Activated T-cell treated with anti-CD3 and anti-CD28 coated beads for 4 hours (primary cell): Measurements from ENCODE around the gene PPP1CC.
"Not testable (repeated sequence)": the region's sequence is repeated elsewhere in the genome, so short reads cannot be mapped to it uniquely, and the experiment has no call there.

ENCODE experiments used
- DNase-seq: peaks from one replicate; pipeline ENCODE4 v3.0.0-alpha.2; 2020

Gene PPP1CC

DNA sequence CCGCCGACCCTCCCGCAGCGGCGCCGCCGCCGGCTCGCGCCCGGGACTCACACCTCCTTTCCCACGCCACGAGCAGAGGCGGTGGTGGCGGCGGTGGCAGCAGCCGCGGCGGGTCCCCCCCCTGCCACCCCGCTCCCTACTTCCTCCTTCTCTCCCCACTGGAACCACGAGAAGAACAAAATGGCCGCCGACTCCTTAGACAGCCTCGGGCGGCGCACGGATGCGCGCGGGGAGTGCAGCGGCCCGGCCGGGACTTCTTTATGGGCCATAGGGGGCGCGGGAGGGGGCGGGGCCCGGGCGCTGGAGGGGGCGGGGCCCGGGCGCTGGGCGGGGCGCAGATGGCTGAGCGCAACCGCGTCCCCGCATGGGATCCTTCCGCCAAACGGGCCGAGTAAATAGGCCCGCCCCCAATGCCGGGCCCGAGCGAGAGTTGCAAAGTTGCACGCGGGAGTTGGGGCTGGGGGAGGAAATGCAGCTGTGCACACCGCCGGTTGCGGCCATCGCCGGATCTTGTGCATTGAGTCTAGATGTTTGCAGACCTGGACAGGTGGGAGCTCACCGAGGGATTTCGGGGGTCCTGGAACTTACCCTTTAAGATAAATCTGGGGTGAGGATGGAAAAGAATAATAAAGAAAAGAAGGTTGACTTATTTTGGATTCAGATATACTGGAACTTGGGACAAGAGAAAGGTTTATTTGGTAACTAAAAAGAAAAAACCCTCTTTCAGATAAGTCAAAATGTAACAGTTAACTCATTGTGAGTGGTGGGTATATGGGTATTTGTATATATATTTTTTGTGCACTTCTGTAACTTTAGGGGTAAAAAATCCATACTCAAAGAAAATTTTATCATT is at the start of gene PPP1CC:
PPP1CC (minus strand) TSS at position 174 of the 853 bp plus-strand sequence. CDS start 184 bp downstream, outside the sequence.
- peak; percentile 86 for DNase-seq

DNA sequence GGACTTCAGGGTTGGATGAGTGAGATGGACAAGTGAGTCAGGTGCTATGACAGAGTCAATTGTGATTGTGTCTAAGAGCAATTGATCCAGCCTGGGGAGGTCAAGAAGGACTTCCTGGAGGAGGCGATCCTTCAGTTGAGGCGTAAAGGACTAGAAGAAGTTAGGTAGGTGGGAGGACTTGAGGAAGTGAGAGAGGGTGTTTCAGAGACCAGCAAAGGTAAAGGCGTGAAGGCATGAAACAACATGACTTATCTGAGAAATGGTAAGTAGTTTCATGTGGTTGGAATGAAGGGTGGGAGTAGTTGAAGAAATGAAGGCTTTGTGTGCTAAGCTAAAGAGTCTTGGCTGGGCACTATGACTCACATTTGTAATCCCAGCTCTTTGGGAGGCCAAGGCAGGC is 48.9 kb upstream of the PPP1CC start:
- no peak for DNase-seq

DNA sequence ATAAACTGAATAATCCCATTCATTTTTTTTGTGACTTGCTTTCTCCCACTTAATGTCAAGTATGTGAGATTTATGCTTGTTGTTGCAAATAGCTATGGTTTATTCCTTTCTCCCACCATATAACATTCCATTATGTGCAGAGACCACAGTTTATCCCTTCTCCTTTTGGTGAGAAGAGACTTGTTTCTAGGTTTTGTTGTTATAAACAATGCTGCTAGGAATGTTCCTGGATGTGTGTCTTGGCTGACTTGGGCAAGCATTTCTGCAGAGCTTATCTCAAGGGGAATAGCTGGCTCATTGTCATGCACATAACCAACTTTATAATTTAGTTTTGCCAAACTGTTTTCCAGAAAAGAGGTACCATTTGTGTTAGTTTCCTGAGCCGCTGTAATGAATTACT is 47.6 kb upstream of the PPP1CC start:
- no peak for DNase-seq

DNA sequence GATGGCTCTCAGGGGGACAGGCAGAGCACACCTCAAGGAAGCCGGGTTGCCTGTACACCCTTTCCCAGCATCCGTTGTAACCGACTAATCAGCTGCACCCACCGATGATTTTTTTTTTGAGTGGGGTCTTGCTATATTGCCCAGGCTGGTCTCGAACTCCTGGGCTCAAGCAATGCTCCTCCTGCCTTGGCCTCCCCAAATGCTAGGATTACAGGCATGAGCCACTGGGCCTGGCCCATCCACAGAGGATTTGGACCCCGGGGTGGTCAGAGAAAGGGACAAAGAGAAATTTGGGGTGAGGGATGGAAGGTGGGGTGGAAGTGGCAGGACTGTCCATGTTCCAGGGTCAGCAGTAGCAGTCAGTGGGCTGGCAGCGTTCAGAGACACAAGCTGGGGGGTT is 43.3 kb upstream of the PPP1CC start:
- no peak for DNase-seq

DNA sequence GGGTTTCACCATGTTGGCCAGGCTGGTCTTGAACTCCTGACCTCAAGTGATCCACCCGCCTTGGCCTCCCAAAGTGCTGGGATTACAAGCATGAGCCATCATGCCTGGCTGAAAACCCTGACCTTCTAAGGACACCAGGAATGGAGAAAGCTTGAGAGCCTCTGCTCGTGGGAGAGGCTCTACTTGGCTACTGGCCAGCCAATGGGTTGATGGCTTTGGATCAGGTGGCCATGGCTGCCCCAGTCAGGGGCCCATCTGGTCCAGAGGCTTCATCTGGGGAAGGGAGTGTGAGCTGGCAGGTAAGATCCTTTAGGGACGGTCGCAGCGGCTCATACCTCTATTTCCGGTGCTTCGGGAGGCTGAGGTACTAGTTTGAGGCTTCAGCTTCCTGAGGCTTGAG is 42.5 kb upstream of the PPP1CC start:
- DNase-seq, result no peak

DNA sequence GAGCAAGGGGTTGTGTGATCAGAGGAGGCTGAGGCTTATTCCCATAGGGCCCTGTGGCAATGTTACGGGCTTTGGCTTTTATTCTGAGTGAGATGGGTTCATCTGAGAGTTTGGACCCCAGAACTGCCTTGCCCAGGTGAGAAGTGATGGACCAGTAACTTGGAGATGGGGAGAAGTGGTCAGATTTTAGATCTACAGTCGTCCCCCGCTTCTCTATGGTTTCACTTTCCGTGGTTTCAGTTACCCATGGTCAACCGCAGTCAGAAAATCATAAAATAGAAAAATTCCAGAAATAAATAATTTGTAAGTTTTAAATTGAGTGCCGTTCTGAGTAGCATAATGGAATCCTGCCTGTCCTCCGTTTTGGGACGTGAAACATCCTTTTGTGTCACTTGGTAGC is 40.2 kb upstream of the PPP1CC start:
- DNase-seq, result no peak

DNA sequence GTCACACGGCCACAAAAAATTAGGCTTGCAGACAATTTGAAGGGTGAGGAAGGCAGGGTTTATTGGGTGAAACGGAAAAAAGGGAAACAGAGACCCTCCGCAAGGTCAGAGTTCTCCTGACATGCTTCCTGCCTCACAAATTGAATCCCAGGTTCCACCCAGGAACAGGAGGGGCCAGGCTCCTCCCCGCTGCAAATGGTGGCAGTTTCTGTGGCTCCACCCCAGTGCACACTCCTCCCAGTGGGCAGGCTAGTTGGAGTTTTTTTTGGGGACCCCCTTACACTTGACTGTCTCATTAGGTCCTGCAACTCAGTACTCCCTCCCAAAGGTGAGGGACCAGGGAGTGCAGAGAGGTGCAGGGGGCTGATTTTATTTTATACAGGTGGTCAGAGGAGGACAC is 39.4 kb upstream of the PPP1CC start:
- DNase-seq, result no peak

DNA sequence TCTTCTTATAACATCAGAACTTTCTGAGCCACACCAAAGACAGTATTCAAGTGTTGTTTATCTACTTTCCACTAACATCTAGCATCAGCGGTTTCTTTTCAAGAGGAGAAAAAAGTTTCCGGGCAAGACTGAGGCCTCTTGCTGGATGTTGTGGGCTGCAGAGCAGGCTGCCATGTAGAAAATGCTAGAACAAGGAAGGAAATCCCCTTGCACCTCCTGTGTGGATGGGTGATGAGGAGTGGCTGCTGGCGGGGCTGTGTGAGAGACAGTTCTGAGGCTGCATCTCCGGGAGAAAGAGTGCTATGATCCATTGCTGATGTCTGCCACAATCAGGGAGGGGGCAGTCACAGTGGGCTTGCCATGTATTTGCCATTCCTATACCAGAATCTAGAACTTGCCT is 37.8 kb upstream of the PPP1CC start:
- DNase-seq, result peak; percentile 5

DNA sequence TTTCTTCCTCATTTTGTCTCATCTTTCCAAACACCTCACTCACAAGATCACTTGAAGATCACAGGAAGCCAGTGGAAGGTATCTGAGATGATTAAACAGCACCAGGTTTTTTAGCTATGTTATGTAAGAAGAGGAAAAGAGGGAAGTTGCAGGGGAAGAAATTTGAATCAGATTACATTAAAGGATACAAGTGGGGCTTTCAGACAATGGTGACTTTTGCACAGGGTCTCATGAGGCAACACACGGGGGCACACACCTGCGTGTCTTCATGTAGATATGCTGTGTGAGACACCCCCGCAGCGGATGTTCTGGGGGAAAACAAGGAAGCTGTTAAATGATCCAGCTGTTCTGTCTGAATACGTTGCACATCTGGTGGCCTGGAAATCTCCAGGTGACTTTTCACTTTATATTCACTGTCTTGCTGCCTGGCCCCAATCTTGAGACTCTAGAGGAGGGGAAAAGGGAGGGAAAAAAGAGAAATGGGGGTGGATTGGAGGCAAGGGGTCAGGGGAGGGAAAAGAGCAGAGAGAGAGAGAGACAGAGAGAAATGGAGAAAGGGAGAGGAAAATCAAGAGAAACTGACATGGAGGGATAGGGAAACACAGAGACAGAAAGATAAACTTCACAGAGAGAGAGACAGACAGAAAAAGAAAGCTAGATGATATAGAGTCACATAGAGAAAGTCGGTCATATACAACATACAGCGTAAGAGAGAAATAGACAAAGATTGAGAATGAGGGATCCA is 36.3 kb upstream of the PPP1CC start:
- DNase-seq, result no peak

DNA sequence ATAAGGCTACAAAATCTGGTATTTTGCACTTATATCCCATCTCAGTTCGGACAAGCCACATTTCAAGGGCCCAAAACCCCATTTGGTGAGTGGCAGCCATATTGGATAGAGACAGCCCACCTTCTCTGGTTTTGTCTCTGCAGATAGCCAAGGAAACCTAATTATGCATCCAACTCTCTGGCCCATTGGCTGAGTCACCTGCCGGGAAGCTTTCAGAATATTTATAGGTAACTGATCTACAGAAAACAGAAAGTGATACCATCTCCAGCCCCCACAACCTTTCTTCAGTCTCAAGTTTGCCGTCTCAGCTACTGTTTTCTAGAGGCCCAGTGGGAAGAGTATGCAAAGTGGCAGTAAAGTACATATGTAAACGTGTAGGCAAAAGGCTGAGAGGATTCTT is 33.7 kb upstream of the PPP1CC start:
- peak; percentile 43 for DNase-seq

DNA sequence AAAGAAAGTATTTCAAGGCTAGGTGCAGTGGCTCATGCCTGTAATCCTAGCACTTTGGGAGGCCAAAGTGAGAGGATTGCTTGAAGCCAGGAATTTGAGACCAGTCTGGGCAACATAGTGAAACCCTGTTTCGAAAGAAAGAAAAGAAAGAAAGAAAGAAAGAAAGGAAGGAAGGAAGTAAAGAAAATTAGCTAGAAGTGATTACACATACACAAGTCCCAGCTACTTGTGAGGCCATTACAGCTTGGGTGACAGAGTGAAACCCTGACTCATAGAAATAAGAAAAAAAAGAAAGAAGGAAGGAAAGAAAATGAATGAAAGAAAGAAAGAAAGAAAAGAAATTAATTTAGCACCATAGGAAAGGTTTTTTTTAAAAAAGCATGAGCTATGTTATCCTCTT is 33.3 kb upstream of the PPP1CC start:
- no peak for DNase-seq

DNA sequence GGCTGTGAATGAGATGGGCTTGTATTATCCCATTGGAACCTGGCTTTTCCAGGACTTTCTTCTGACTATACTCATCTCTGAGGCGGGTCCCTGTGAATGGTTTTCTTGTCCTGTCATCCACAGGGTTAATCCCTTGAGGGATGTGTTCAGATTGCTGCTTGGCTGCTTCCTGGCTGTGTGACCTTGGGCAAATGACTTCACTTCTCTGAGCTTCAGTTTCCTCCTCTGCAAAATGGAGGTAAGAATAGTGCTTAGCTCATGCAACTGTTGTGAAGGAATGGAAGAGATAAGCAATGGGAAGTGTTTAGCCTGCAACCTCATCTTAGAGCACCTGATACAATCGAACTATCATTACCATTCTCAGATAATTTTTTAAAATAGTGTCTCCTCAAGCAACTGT is 32.1 kb upstream of the PPP1CC start:
- no peak for DNase-seq

DNA sequence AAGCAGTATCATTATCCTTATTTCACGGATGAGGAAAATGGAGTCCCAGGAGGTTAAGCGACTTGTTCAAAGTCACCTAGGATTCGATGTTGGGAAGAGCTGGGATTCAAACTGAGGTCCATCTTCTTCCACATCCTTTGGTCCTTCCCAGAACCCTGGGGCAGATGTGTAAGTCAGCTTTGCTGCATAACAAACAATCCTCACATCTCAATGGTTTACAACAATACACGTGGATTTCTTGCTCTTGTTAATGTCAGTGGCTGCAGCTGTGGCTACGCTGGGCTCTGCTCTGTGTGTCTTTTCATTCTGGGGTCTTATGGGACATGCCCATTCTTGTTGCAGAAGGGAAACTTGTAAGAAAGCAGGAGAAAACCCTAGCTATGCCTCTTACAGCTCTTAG is 26.3 kb upstream of the PPP1CC start:
- DNase-seq, result no peak

DNA sequence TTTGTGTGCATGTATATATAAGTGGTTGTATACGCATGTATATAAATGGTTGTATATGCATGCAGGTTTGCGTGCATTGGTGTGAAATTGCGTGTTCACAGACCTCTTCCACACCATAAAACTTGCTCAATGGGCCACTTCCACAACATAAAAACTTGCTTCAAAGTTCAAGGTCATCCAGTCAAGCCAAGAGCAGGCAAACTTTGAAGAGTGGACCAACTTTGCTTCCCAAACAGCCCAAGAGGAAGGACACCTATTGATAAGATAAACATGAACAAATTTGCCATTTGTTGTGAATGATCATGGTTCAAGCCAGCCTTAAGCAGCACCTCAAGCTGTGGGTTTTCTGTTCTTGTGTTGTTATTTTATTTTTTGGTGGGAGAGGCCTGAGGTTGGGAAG is 25.2 kb upstream of the PPP1CC start:
- DNase-seq, result no peak

DNA sequence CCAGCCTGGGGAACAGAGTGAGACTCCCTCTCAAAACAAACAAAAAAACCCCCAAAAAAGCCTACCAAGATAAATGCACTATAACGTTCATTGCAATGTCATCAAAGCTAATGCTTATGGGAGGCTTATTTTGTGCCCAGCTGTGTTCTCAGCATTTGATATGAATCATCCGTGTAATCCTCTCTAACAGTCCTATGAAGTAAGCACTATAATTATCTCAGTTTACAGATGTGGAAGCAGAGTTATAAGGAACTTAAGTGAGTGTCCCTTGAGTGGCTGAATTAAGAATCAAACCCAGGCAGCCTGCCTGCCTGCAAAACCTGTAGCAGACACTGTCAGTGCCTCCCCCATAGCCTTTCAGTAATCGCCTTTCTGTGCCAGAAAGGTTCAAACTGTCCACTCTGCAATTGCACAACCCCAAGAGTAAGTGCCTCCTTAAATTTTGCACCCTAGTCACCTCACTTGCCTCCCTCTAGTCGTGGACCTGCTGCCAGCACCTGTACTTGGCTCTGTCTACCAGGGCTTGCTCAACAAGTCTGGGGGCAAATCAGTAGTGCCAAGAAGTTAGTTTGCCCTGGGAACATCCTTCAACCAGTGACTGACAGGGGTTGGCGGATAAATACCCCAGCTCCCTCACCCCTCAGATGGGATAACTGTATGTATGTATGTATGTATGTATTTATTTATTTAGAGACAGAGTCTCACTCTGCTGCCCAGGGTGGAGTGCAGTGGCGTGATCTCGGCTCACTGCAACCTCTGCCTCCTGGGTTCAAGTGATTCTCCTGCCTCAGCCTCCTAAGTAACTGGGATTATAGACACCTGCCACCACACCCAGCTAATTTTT is 23.8 kb upstream of the PPP1CC start:
- no peak for DNase-seq

DNA sequence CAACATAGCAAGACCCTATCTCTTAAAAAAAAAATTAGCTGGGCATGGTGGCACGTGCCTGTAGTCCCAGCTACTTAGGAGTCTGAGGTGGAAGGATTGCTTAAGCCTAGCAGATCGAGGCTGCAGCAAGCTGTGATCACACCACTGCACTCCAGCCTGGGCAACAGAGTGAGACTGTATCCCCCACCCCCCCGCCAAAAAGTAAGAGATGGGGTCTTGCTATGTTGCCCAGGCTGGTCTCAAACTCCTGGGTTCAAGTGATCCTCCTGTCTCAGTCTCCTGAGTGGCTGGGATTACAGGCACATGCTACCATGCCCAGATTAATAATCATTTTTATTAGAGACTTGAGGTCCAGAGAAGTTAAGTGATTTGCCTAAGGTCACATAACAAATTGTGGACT is 22.9 kb upstream of the PPP1CC start:
- not testable (repeated sequence) for DNase-seq

DNA sequence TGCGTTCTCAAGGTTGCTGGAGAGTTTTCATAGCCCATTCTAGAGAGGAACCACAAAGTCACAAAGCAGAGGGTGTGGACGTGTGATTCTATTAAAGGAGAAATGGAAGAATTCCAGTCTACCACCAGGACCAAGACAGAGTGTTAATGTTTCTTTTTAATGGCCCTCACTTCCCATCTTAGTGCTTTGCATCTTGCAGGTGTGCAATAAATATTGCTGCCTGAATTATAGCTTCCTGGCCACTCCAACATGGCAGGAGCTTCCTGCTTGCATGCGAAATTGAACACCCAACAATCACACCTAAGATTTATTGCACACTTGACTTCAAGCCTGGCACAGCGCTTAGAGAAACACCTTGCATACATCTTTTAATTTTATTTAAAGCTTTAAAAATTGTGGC is 22.4 kb upstream of the PPP1CC start:
- no peak for DNase-seq

DNA sequence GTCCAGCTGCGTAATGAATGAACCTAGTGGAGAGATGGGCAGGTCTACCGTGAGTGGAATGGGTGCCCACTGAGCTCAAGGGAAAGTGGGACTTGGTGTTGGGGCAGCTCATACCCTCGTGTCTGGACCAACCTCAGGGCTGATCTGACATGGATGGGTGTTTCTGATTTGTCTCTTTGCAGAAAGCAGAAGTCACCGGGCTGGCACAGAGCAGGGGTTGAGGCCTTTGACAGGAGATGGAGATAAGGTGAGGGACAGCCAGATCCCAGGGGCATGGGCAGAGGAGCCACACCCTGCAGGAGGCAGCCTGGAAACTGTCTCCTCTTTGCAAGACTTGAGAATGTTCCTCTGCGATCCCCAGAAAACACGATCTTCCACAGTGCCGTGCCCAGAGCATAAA is 20.9 kb upstream of the PPP1CC start:
- DNase-seq, result no peak

DNA sequence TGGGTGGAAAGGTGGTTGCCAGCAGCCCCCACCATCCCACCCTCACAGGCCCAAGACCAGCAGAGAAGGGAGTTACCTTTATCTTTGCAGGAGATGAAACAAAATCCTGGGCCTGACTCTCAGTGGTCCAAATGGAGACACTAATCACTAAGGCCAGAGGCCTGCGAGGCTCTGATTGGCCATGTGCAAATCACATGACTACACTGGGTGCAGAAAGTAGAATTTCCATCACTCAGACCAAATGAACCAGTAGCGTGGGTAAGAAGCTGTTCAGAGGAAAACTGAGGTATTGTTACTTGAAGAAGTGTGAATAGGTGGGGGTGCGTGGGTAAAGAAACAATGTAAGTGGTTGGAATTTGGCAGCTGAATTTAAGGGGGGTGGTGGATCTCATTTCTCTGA is 20.2 kb upstream of the PPP1CC start:
- no peak for DNase-seq

DNA sequence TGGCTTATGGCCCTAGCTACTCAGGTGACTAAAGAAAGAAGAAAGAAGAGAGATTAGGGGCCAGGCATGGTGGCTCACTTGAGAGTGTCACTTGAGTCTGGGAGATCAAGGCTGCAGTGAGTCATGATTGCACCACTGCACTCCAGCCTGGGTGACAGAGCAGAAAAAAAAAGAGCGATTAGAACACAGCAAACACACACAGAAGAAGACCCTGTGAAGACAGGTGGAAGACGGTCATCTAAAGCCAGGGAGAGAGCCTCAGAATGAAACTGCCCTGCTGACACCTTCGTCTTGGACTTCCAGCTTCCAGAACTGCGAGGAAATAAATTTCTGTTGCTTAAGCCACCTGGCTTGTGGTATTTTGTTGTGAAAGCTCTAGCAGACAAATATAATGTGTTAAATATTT is 17.5 kb upstream of the PPP1CC start:
- no peak for DNase-seq

DNA sequence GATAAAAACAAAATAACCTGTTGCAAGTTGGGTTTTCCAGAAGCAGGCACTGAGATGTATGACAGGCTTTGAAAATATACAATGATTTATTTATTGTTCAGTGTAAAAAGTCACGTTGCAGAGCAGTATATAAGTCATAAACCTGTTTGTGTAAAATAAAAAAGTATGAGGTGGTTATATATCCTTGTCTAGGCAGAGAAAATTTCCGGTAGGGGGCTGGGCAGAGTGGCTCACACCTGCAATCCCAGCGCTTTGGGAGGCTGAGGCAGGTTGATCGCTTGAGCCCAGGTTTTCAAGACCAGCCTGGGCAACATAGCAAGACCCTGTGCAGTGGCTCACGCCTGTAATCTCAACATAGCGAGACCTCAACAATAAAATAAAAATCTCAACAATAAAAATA is 16.2 kb upstream of the PPP1CC start:
- DNase-seq, result no peak

DNA sequence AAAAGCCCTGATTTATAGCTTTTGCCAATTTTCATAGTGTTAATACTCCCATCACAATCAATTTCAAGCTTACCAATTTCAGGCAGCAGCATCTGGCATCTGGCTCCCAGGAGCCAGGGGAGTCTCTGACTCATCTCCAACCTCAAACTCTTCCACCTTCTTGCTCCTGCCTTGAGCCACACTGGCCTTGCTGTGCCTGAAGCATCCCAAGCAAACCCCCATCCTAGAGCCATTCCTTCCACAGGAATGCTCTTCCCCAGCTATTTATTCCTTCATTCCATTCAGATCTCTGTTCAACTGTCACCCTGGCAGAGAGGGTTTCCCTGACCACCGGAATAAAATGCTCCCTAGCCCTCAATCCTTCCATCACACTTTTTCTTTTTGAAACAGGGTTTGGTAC is 13.9 kb upstream of the PPP1CC start:
- DNase-seq, result no peak

DNA sequence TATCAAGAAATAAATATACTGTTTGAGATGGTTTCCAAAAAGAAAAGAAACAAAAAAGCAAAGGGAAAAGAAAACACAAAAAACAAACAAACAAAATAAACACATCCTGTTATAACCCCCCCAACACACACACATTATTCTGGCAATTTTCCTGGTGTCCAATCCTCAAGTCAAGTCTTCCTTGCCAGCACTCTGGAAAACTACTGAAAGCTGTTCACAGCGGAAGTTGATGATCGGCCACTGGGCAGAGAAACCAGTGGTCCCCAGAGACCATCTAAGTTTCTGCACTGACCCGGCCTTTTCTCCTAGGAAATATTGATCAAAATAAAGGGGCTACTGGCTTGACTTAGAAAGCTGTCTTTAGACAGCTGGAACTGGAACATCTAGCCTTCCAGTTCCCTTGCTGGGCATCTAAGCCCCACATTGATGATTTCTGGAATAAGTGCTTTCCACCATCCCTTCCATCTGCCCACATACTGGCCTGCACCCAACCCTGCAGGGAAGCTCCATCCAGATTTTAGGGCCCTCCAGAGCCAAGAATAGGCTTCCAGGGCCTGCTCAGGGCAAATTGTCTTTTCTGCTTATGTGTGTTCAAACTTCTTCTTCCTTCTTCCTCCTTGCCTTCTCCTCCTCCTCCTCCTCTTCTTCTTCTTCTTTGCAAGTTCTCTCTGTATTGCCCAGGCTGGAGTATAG is 11.6 kb upstream of the PPP1CC start:
- DNase-seq, result no peak
